Smooth muscle cell (in vitro differentiated cells): Measurements from ENCODE around the gene EIF4A3. TPM values are rescaled to one million over a fixed set of nuclear protein-coding genes. Genes with fewer than 3 reads are reported as not detected.
"Not testable (repeated sequence)": the region's sequence is repeated elsewhere in the genome, so short reads cannot be mapped to it uniquely, and the experiment has no call there.

Source experiments
- DNase-seq: peaks from one replicate; lab custom pipeline; 2025; ENCODE audit not compliant: unreplicated experiment; lab: John Stamatoyannopoulos, UW
- H2AFZ ChIP-seq: fragments of 200-600 bp; sonication (generic); 2 replicates; pipeline ENCODE4 v1.6.0; 2016; ENCODE audit warnings: antibody characterized with exemption, low read depth, mild to moderate bottlenecking
- H3F3A ChIP-seq: fragments of 200-600 bp; sonication (generic); 2 replicates; pipeline ENCODE4 v1.6.0; 2017; ENCODE audit warnings: antibody characterized with exemption, low read depth
- H3K27ac ChIP-seq: fragments of 200-600 bp; sonication (generic); 2 replicates; pipeline ENCODE4 v1.5.1; 2016; ENCODE audit warnings: low read depth, mild to moderate bottlenecking
- H3K27me3 ChIP-seq: fragments of 200-600 bp; sonication (generic); 2 replicates; pipeline ENCODE4 v1.6.1; 2016; ENCODE audit warnings: low read depth, mild to moderate bottlenecking
- H3K36me3 ChIP-seq: fragments of 200-600 bp; sonication (generic); 2 replicates; pipeline ENCODE4 v1.5.1; 2016; ENCODE audit warnings: low read depth
- H3K4me1 ChIP-seq: fragments of 200-600 bp; sonication (generic); 2 replicates; pipeline ENCODE4 v1.5.1; 2016; ENCODE audit warnings: low read depth
- H3K4me2 ChIP-seq: fragments of 200-600 bp; sonication (generic); 2 replicates; pipeline ENCODE4 v1.6.0; 2016; ENCODE audit warnings: mild to moderate bottlenecking
- H3K4me3 ChIP-seq: fragments of 200-600 bp; sonication (generic); 2 replicates; pipeline ENCODE4 v1.5.1; 2016; ENCODE audit warnings: mild to moderate bottlenecking
- H3K79me2 ChIP-seq: fragments of 200-600 bp; sonication (generic); 2 replicates; pipeline ENCODE4 v1.6.0; 2016; ENCODE audit warnings: low read depth, mild to moderate bottlenecking
- H3K9ac ChIP-seq: fragments of 200-600 bp; sonication (generic); 2 replicates; pipeline ENCODE4 v1.6.0; 2016; ENCODE audit warnings: low read depth
- H3K9me3 ChIP-seq: fragments of 200-600 bp; sonication (generic); replicated peaks from 2 replicates; pipeline ENCODE4 v1.5.1; 2016; ENCODE audit warnings: low read depth
- H4K20me1 ChIP-seq: fragments of 200-600 bp; sonication (generic); 2 replicates; pipeline ENCODE4 v1.6.0; 2016; ENCODE audit warnings: low read depth
- CTCF ChIP-seq: fragments of 200-600 bp; sonication (generic); IDR thresholded peaks from 2 replicates; pipeline ENCODE4 v1.5.1; 2017; ENCODE audit warnings: borderline replicate concordance, mild to moderate bottlenecking, antibody characterized with exemption; ENCODE audit not compliant: insufficient read depth, poor library complexity, severe bottlenecking
- WGBS: methylation state at CpG from one replicate; pipeline ENCODE4 v1.1.7; 2016; ENCODE audit warnings: low lambda C conversion rate; 5-methylcytosine and 5-hydroxymethylcytosine counted together
- polyA plus RNA-seq: library from polyadenylated mRNA; unstranded; fragments of >200 nt; fragmentation: Nextera tagmentation; extraction: Ambion mirVana; gene quantifications from 2 replicates; pipeline ENCODE4 v1.2.1, GENCODE V29; 2016
- total RNA-seq: library from RNA; depleted of rRNA; stranded (reverse); fragments of >200 nt; gene quantifications from 2 replicates; pipeline ENCODE4 v1.2.3, GENCODE V29; 2014

The EIF4A3 gene
- total and polyA plus RNA-seq, 2 experiments from 2014 or later, result 86.1 to 109 TPM

DNA sequence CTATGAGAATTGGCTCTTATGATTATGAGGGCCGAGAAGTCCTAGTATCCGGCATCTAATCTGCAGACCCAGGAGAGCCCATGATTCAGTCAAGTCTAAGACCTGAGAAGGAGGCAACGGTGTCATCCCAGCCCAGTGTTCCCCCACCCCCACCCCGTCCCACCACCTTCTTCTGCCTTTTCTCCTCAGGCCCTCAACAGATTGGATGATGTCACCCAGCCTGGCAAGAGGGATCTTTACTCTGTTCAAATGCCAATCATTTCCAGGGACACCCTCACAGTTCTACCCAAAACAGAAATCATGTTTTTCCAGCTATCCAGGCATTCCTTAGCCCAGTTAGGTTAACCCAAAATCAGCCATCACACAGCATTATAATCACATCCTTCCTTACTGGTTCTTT lies 55.6 kb downstream of the EIF4A3 start:
- DNase-seq, result no peak
- 81% methylated on average over 4 of the region's 4 CpGs for WGBS
- H3K9ac ChIP-seq, result no peak overlapping the region

GRCh38 chr17:80090164-80090563 lies 56.8 kb downstream of the EIF4A3 start:
- not testable (repeated sequence) for H3K9me3 ChIP-seq, H3K4me1 ChIP-seq, H3K4me3 ChIP-seq, H2AFZ ChIP-seq, H3K4me2 ChIP-seq, H4K20me1 ChIP-seq, H3K9ac ChIP-seq, DNase-seq, H3K27ac ChIP-seq, H3K79me2 ChIP-seq, H3F3A ChIP-seq, H3K36me3 ChIP-seq, H3K27me3 ChIP-seq
- 99% methylated on average over 20 of the region's 44 CpGs for WGBS

More for the DNA sequence above, 55.6 kb downstream of the EIF4A3 start:
- Histone ChIP-seq H2AFZ (no peak overlapping the region), H3K79me2 (no peaks in the 10 kb centered on the region), H3K4me1 (no peaks in the 10 kb centered on the region), H3K9me3 (no peaks in the 10 kb centered on the region), H3K36me3 (no peaks in the 10 kb centered on the region), H4K20me1 (no peaks in the 10 kb centered on the region), H3K27ac (no peak overlapping the region), H3K27me3 (no peaks in the 10 kb centered on the region), H3F3A (no peaks in the 10 kb centered on the region), H3K4me2 (no peak overlapping the region), H3K4me3 (no peak overlapping the region)
- no peak for TF ChIP-seq CTCF

- Histone ChIP-seq H3K9me3 (no peaks in the 10 kb centered on the region), H3K36me3 (no peaks in the 10 kb centered on the region), H3K4me1 (no peaks in the 10 kb centered on the region), H3K4me3 (no peak overlapping the region), H2AFZ (no peak overlapping the region), H4K20me1 (no peaks in the 10 kb centered on the region), H3K9ac (no peak overlapping the region), H3F3A (no peaks in the 10 kb centered on the region), H3K4me2 (no peak overlapping the region), H3K27ac (no peak overlapping the region), H3K27me3 (no peaks in the 10 kb centered on the region), H3K79me2 (no peaks in the 10 kb centered on the region)
- TF ChIP-seq CTCF, result no peak
- DNase-seq, result no peak
- WGBS, result 93% methylated on average over 16 of the region's 16 CpGs
These were observed 57.2 kb downstream of the EIF4A3 start for GRCh38 chr17:80089762-80090161.

- no peak for TF ChIP-seq CTCF
- WGBS, result 88% methylated on average over 30 of the region's 34 CpGs
- H4K20me1 ChIP-seq, result no peaks in the 10 kb centered on the region
These were observed 59.3 kb downstream of the EIF4A3 start for GRCh38 chr17:80087346-80088265.

More at GRCh38 chr17:80087346-80088265, 59.3 kb downstream of the EIF4A3 start:
- Histone ChIP-seq H3K9me3 (no peaks in the 10 kb centered on the region), H3K27ac (no peak overlapping the region), H3K4me1 (no peaks in the 10 kb centered on the region), H3F3A (no peaks in the 10 kb centered on the region), H3K4me3 (no peak overlapping the region), H3K4me2 (no peak overlapping the region), H3K79me2 (no peaks in the 10 kb centered on the region), H3K36me3 (no peaks in the 10 kb centered on the region), H2AFZ (no peak overlapping the region), H3K27me3 (no peaks in the 10 kb centered on the region), H3K9ac (no peak overlapping the region)
- no peak for DNase-seq
